Measurements from ENCODE around the gene PLA2G2A.
"Not testable (repeated sequence)": the region's sequence is repeated elsewhere in the genome, so short reads cannot be mapped to it uniquely, and the experiment has no call there.

Gene PLA2G2A

DNA sequence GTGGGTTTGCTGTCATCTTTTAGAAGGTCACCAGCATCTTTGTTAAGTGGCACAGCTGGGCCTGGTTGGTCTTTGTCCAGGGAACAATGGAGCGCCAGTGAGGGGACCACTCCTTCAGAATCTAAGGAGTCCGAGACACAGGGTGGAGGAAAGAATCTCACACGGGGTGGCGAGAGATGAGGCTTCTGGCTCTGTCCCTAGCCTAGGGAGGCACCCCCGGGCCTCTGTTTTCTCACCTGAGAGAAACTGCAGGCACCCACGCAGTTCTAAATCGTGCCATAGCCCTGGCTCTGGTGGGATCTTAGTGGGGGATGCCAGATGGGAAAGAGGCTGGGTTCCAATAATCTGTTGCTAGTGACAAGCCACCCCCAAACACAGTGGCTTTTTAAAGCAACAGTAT is 45.1 kb downstream of the PLA2G2A start:
- no peak overlapping the region for H3K9ac ChIP-seq (ENCODE audit: low read length)
- no peak overlapping the region for H3K4me3 ChIP-seq (ENCODE audit: low read depth, low read length, poor library complexity, severe bottlenecking)
- no peak for TF ChIP-seq CTCF (IDR thresholded peaks at IDR 0.05; ENCODE audit: low read length)
- no peaks in the 10 kb centered on the region for H3K4me1 ChIP-seq (ENCODE audit: insufficient read depth, low read length, severe bottlenecking)
- no peaks in the 10 kb centered on the region for H3K36me3 ChIP-seq (ENCODE audit: insufficient read depth, low read length)
- H2AFZ ChIP-seq (ENCODE audit: low read length), result no peak overlapping the region
- H3K9me3 ChIP-seq (ENCODE audit: low read length), result 0 out of 2 replicates have a peak, but pooled peaks cover 3% of the 10 kb centered on the region
- H3K27ac ChIP-seq (ENCODE audit: low read depth, low read length, poor library complexity, severe bottlenecking), result no peak overlapping the region
- H3K79me2 ChIP-seq (ENCODE audit: insufficient read depth, low read length), result no peaks in the 10 kb centered on the region
- H4K20me1 ChIP-seq (ENCODE audit: insufficient read depth, low read length), result no peaks in the 10 kb centered on the region
- H3K4me2 ChIP-seq (ENCODE audit: low read length), result no peak overlapping the region
- H3F3A ChIP-seq (ENCODE audit: insufficient read depth, low read length), result no peaks in the 10 kb centered on the region
- no peaks in the 10 kb centered on the region; the same call in 1 of the 2 replicates for H3K27me3 ChIP-seq (ENCODE audit: insufficient read depth, low read length)
- H3K9me2 ChIP-seq (ENCODE audit: low read depth, low read length), result no peaks in the 10 kb centered on the region

DNA sequence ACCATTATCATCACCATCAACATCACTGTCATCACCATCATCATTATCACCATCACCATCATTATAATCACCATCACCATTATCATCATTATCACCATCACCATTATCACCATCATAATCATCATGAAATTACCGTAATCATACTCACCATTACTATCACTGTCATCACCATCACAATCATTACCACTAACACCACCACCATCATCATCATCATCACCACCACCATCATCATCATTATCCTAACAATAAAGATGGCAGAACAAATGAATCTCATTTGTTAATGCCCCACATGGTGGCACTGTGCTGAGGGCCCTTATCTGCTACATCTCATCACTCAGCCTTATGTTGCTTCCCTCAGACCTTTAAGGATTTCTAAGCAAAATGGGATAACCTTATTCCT is 46.6 kb downstream of the PLA2G2A start:
- H3K27me3 ChIP-seq (ENCODE audit: insufficient read depth, low read length), result no peaks in the 10 kb centered on the region; the same call in 1 of the 2 replicates
- TF ChIP-seq EZH2 (IDR thresholded peaks at IDR 0.05; ENCODE audit: borderline replicate concordance, low read length) (no peak), CTCF (IDR thresholded peaks at IDR 0.05; ENCODE audit: low read length) (no peak)

GRCh38 chr1:19927130-19927421 is 52.3 kb downstream of the PLA2G2A start:
- not testable (repeated sequence) for H3K4me3 ChIP-seq (ENCODE audit: low read depth, low read length, poor library complexity, severe bottlenecking); H3K4me2 ChIP-seq (ENCODE audit: low read length); H3K79me2 ChIP-seq (ENCODE audit: insufficient read depth, low read length); H4K20me1 ChIP-seq (ENCODE audit: insufficient read depth, low read length); H3F3A ChIP-seq (ENCODE audit: insufficient read depth, low read length); H3K27ac ChIP-seq (ENCODE audit: low read depth, low read length, poor library complexity, severe bottlenecking); H3K4me1 ChIP-seq (ENCODE audit: insufficient read depth, low read length, severe bottlenecking); H3K27me3 ChIP-seq (ENCODE audit: insufficient read depth, low read length); H3K36me3 ChIP-seq (ENCODE audit: insufficient read depth, low read length); H3K9me3 ChIP-seq (ENCODE audit: low read length); H2AFZ ChIP-seq (ENCODE audit: low read length); H3K9ac ChIP-seq (ENCODE audit: low read length); H3K9me2 ChIP-seq (ENCODE audit: low read depth, low read length)

More for the DNA sequence above, 46.6 kb downstream of the PLA2G2A start:
- no peaks in the 10 kb centered on the region for H3K9me2 ChIP-seq (ENCODE audit: low read depth, low read length)
- no peak overlapping the region for H3K4me2 ChIP-seq (ENCODE audit: low read length)
- H3K36me3 ChIP-seq (ENCODE audit: insufficient read depth, low read length), result no peaks in the 10 kb centered on the region
- 0 out of 2 replicates have a peak, but pooled peaks cover 3% of the 10 kb centered on the region for H3K9me3 ChIP-seq (ENCODE audit: low read length)
- H3K9ac ChIP-seq (ENCODE audit: low read length), result no peak overlapping the region
- no peak overlapping the region for H2AFZ ChIP-seq (ENCODE audit: low read length)
- no peaks in the 10 kb centered on the region for H3K79me2 ChIP-seq (ENCODE audit: insufficient read depth, low read length)
- H4K20me1 ChIP-seq (ENCODE audit: insufficient read depth, low read length), result no peaks in the 10 kb centered on the region
- H3K4me1 ChIP-seq (ENCODE audit: insufficient read depth, low read length, severe bottlenecking), result no peaks in the 10 kb centered on the region
- no peak overlapping the region for H3K27ac ChIP-seq (ENCODE audit: low read depth, low read length, poor library complexity, severe bottlenecking)
- no peak overlapping the region for H3K4me3 ChIP-seq (ENCODE audit: low read depth, low read length, poor library complexity, severe bottlenecking)
- no peaks in the 10 kb centered on the region for H3F3A ChIP-seq (ENCODE audit: insufficient read depth, low read length)

GRCh38 chr1:19926296-19927129 is 52.9 kb downstream of the PLA2G2A start:
- Histone ChIP-seq H3K27ac (ENCODE audit: low read depth, low read length, poor library complexity, severe bottlenecking) (no peak overlapping the region), H3K9me2 (ENCODE audit: low read depth, low read length) (no peaks in the 10 kb centered on the region), H3K79me2 (ENCODE audit: insufficient read depth, low read length) (no peaks in the 10 kb centered on the region), H3K9ac (ENCODE audit: low read length) (no peak overlapping the region), H3K9me3 (ENCODE audit: low read length) (no peaks in the 10 kb centered on the region), H2AFZ (ENCODE audit: low read length) (no peak overlapping the region), H3K4me3 (ENCODE audit: low read depth, low read length, poor library complexity, severe bottlenecking) (no peak overlapping the region), H3K4me1 (ENCODE audit: insufficient read depth, low read length, severe bottlenecking) (no peaks in the 10 kb centered on the region), H3K4me2 (ENCODE audit: low read length) (no peak overlapping the region), H3K36me3 (ENCODE audit: insufficient read depth, low read length) (no peaks in the 10 kb centered on the region), H4K20me1 (ENCODE audit: insufficient read depth, low read length) (no peaks in the 10 kb centered on the region), H3K27me3 (ENCODE audit: insufficient read depth, low read length) (no peaks in the 10 kb centered on the region; the same call in 1 of the 2 replicates), H3F3A (ENCODE audit: insufficient read depth, low read length) (no peaks in the 10 kb centered on the region)
- no peak for TF ChIP-seq CTCF (IDR thresholded peaks at IDR 0.05; ENCODE audit: low read length)
- TF ChIP-seq EZH2 (IDR thresholded peaks at IDR 0.05; ENCODE audit: borderline replicate concordance, low read length), result no peak

Measured in OCI-LY1 (cell line).